GM21526 (cell line): ENCODE measurements around the gene OR2Y1.
"Not testable (repeated sequence)": the region's sequence is repeated elsewhere in the genome, so short reads cannot be mapped to it uniquely, and the experiment has no call there.

Source experiments
- ATAC-seq: cut with Tn5 transposase; IDR thresholded peaks from one replicate; pipeline ENCODE4 v1.9.1; 2021; ENCODE audit warnings: moderate library complexity; ENCODE audit not compliant: unreplicated experiment, low FRiP score

The OR2Y1 gene

DNA sequence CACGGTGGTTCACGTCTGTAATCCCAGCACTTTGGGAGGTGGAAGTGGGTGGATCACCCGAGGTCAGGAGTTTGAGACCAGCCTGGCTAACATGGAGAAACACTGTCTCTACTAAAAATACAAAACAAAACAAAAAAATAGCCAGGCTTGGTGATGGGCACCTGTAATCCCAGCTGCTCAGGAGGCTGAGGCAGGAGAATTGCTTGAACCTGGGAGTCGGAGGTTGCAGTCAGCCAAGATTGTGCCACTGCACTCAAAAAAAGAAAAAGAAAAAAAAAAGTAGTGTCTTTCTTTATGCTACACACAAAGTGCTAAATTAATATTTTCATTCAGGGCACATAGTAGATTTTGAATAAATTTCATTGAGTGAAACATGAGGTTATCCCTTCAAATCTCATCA, 1.1 kb upstream of the OR2Y1 start:
- not testable (repeated sequence) for ATAC-seq

DNA sequence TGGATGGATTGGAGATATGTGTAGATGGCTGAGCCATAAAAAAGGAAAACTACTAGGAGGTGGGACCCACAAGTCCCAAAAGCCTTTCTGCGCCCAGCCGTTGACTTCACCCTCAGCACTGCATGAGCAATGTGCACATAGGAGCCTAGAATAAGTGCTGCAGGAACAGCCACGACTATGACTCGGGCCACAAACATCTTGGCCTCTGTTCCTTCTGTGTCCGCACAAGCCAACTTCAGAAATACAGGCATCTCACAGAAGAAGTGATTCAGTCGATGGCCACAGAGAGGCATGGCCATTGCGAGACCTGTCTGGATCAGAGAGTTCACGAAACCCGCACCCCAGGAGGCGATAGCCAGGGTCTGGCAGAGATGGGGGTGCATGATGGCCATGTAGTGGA, 587 bp downstream of the OR2Y1 start:
- ATAC-seq = no peak

DNA sequence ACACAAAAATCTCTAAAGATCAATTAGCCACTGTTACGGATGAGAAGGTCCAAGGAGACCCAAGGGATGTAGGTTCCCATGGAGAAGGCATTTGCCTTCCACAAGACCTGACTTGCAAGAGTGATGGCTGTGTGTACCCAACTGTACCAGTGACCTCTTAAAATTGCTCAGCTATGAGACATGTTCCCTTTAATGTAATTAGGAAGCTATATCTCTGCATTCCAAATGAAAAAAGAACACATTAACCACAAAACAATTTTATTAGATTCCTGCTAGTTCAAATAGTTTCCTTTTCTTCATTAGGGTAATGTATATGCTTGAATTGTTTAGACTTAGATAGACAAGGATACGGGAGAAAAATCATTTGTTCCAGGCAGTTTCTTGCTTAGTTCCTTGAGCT, 3.3 kb downstream of the OR2Y1 start:
- no peak for ATAC-seq

DNA sequence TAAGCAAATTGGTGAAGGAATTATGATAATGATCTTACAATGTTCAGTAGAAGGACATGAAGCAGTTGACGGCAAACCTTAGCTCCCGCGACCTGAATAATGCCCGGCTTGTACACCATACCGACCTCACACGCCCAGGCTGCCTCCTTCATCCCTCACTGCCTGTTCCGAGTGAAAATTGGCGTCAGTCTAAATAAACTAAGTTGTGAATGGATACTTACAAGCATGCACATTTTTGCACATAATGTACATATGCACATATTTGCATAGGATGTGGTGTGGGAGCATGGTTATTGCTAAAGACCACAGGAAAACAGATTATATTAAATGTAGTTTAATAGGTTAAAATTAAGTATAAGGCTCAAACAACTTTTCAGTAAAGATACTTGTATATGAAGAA, 14.9 kb downstream of the OR2Y1 start:
- no peak for ATAC-seq

DNA sequence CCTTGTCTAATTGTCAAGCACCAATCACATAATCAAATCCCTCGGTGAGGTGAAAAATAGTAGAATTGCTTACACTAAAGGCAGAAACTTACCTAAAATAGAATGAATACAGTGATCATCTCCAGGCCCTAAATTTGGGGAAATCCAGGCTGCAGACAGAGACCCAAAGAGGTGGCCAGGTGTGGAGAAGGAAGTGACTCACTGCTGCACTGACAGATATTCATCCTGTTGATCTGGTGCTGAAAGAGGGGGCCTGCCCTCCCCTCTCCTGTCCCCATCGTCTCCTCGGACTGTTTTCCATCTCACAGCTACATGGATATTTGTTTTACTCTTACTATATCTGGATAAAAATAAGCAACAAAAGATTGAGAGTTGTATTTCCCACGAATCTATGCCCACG, 15.9 kb downstream of the OR2Y1 start:
- ATAC-seq = no peak

DNA sequence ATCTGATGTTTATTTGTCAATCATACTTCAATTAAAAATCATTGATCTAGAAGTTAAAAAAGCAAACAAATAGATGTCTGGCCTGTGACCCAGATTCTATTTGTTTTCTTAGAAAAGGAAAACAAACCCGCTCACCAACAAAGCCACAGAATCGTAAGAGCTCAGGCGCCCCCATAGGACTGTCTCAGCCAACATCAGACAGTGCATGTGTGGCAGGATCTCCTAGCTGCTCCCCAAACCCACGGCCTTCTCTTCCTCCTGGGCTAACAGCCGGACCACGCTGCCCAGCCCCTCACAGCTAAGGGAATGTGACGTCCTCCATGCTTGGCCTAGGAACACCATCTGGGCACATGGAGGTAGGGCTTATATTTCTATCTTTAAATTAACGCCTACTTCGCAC, 19.4 kb downstream of the OR2Y1 start:
- no peak for ATAC-seq

DNA sequence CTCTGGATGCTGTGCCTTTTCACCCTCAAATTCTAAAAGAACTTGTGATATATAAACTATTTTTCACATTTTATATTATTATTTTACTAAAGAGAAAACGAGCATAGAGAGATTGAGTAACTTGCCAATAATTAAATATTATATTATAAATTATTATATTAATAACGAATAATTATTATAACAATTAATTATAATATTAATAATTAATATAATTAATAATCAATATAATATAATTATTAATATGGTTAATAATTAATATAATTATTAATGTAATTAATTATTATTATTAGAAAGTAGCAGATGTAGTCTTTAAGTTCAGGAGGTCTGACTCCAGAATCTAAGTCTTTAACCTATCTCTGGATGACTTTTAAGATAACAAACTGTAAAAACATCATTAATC, 20.1 kb downstream of the OR2Y1 start:
- ATAC-seq = no peak

DNA sequence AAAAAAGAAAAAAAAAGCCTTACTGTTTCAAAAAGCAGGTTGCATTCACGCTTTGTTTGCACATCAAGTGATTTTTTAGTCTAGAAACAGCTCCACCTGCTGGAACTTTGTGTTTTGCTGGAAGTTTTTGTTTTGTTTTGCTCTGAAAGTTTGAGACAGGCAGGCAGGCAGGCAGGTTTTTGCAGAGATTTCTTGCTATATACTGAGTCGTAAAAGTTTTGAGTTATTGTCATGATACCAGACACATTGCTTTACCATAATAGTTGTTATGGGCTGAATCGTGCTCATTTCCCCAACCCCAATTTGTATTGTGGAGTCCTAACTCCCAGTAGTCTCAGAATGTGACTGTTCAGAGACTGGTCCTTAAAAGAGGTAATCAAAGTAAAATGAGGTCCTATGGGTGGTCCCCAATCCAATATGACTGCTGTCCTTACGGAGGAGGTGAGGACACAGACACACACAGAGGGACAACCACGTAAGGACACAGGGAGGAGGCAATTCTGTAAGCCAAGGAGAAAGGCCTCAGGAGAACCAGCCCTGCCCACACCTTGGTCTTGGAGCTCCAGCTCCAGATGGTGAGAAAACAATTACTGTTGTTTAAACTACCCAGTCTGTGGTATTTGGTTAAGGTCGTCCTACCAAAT, 20.9 kb downstream of the OR2Y1 start:
- ATAC-seq = no peak

DNA sequence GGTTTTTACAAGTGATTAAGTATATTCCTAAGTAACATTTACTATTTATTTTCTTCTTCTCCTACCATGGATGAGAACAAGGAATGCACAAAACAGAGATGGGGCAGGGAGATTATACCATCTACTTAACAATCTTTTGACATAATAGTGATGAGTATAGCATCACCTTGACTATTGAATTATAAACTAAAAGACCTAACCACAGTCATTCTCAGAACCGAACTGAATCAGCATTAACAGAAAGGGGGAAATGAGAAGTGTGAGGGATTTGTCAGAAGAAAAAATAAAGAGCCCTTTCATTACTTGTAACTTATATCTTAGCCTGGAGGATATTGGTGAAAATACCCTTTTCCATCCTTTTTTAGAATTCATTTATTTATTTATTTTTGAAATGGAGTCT, 21.9 kb downstream of the OR2Y1 start:
- no peak for ATAC-seq

DNA sequence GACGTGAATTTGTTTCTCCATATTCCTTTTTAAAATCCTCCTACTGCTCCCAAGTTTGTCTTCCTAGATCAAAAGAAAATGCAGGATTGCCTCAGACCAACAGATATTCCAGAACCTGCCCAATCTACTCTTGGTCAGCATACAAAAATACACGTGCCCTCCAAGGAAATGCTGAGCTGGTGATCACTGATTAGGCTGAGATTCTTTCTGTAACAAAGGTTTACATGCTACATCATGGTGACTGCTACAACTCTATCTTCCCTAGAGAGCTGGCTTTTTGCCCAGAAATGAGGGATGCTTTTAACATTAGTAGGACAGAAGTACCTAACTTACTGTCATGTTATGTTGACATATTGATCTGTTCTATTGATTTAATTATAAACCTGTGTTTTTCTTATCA, 35.5 kb downstream of the OR2Y1 start:
- ATAC-seq = no peak

DNA sequence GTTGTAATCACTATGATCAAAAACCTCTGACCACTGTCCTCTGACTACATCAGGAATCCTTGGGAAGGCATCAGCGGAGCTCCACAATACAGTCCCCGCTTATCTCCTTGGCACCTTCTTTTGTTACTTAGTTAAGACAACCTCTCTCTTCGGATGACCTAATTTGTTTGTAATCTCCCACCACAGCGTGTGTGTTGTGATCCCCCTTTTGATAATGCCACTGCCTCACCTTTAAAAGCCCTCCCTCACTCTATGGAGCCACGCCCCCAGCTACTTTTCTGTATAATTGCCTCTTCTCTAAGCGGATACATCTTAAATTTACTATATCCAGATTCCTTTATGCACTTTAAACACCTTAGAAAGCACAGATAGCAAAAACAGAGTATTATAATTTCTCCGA, 35.9 kb downstream of the OR2Y1 start:
- no peak for ATAC-seq

DNA sequence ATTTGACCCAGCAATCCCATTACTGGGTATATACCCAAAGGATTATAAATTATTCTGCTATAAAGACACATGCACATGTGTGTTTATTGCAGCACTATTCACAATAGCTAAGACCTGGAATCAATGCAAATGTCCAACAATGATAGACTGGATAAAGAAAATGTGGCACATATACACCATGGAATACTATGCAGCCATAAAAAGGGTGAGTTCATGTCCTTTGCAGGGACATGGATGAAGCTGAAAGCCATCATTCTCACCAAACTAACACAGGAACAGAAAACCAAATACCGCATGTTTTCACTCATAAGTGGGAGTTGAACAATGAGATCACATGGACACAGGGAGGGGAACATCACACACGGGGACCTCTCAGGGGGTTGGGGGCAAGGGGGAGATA, 36.5 kb downstream of the OR2Y1 start:
- ATAC-seq = not testable (repeated sequence)

DNA sequence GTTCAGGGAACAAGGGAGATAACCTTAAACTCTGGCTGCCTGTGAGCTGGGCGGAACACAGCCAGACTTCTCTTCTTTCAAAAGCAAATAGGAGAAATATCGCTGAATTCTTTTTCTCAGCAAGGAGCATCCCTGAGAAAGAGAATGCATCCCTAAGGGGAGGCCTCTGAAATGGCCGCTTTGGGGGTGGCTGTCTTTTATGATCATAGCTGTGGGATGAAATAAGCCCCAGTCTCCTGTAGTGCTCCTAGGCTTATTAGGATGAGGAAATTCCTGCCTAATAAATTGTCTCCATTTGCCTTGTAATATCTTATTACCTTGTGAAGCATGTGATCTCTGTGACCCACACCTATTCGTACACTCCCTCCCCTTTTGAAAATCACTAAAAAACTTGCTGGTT, 39.4 kb downstream of the OR2Y1 start:
- ATAC-seq = not testable (repeated sequence)

DNA sequence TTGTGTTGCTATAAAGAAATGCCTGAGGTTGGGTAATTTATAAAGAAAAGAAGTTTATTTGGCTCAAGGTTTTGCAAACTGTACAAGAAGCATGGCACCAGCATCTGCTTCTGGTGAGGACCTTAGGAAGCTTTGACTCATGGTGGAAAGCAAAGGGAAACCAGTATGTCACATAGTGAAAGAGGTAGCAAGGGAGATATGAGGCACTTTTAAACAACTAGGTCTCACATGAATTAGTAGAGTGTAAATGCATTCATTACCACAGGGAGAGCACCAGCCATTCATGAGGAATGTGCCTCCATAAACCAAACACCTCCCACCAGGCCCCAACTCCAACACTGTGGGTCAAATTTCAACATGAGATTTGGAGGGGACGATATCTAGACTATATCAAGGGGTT, 40.8 kb downstream of the OR2Y1 start:
- no peak for ATAC-seq

DNA sequence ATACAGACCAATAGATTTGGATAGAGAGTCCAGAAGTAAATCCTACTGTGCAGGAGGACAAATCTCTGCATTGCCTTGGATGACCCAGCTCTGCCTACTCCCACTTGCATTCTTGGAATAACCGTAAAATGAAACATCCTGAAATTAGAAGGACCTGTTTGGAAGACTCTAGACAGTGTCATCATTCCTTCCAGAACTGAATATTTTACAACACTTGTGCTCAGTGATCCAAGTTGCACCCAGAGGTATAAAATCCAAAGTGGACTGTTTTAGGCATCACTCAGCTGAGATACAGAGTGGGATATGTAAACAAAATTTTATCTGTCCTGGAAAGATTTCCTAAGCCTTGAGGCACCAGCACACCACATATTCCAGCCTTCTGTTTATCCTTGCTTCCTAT, 43.7 kb downstream of the OR2Y1 start:
- ATAC-seq = no peak

DNA sequence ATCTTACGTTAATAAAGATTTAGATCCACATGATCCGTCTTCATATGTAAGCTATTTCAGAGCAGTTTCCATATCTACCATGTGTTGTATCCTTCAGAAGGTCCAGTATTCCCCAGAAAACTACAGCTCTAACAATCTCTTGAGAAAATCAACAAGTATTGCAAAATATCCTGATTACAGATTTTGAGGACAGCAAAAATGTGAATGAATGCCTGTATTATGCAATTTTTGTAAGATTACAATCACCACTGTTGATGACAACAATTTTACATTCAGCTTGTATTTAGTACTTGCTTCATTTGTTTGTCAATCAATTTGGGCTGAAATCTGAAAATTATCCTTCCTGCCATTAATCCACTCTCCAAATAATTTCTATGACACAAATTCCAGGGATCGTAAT, 47.4 kb downstream of the OR2Y1 start:
- ATAC-seq = no peak

DNA sequence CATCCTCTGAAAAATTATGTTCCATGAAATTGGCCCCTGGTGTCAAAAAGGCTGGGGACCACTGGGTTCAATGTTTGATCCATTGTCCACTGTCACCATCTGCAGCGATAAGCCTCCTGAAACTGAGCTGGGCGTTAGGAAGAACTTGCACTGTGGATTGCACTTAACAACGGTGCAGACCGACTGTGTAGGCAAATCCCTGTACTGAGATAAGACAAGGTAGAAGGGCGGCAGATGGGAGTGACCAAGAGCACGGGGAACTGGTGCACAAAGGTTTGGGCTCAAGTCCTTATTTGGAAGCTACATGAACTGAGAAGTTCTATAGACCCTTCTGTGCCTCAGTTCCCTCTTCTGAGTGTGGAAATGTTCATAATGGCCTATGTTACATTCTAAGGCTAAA, 48.8 kb downstream of the OR2Y1 start:
- ATAC-seq = no peak

DNA sequence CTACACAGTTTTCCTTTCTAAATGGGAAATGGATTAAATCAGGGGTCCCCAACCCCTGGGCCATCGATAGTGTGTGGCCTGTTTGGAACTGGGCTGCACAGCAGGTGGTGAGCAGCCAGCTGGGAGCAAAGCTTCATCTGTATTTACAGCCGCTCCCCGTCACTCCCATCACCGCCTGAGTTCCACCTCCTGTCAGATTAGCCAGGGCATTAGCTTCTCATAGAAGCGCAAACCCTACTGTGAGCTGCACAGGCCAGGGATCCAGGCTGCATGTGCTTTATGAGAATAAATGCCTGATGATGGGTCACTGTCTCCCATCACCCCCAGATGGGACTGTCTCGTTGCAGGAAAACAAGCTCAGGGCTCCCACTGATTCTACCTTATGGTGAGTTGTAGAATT, 49.3 kb downstream of the OR2Y1 start:
- no peak for ATAC-seq

DNA sequence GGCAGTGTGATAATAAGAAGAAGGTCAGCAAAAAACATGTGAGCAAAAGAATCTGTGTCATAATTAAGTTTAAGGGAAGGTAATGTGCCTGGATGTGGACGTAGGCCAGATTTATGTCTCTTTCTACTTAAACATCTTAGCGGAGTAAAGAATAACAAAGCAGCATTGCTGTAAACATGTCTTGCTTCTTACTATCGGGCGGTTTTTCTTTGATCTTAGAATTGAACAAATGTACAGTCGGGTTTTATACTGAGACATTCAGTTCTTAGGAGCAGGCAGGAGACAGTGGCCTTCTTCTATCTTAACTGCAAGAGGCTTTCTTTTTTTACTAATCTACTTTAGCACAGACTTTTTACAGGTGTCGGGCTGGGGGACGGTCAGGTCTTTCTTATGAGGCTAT, 50.1 kb downstream of the OR2Y1 start:
- no peak for ATAC-seq
